ENCODE measurements around the gene PCDHGB4. TPM values are rescaled to one million over a fixed set of nuclear protein-coding genes. Genes with fewer than 3 reads are reported as not detected.

PCDHGB4 gene
- total and polyA plus RNA-seq, 9 of the 15 experiments (the other 6 are each of a cell fraction or from before 2014, with no cell fraction given) = 0.01 to 0.14 (median 0.03) TPM; not detected in 5

DNA sequence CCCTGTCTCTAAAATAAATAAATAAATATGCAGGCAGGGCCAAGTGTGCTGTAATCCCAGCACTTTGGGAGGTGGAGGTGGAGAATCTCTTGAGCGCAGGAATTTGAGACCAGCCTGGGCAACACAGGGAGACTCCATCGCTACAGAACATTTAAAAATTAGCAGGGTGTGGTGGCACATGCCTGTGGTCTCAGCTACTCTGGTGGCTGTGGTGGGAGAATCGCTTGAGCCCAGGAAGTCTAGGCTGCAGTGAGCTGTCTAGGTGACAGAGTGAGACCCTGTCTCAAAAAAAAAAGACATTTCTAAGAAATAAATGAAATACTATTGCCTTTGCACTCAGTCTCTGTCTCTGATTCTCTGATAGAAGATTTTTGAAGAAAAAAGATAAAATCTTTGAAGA, 24.1 kb downstream of the PCDHGB4 start:
- Histone ChIP-seq H3K27ac (ENCODE audit: extremely low read depth, low read depth, low read length) (no peak overlapping the region), H3K79me2 (ENCODE audit: control insufficient read depth, insufficient read depth, low read length) (no peaks in the 10 kb centered on the region), H4K20me1 (replicated peaks; ENCODE audit: control insufficient read depth, insufficient read depth, low read length) (no peaks in the 10 kb centered on the region), H3K9me3 (replicated peaks; ENCODE audit: control insufficient read depth, insufficient read depth, low read depth, low read length) (no peaks in the 10 kb centered on the region; the same call in 1 of the 2 replicates), H3K27me3 (ENCODE audit: control insufficient read depth in 2 of 2, insufficient read depth in 2 of 2, low read length in 2 of 2) (peaks cover 7 to 33% of the 10 kb centered on the region in 2 experiments; a peak in 4 of 5 replicates), H3K9me1 (ENCODE audit: control insufficient read depth, insufficient read depth, low read length) (no peaks in the 10 kb centered on the region), H3K9ac (ENCODE audit: insufficient read depth in 1 of 2, low read depth in 2 of 2, low read length in 2 of 2) (no peak overlapping the region), H3K36me3 (ENCODE audit: control insufficient read depth, insufficient read depth, low read length) (no peaks in the 10 kb centered on the region), H3K4me2 (ENCODE audit: insufficient read depth, low read length) (no peak overlapping the region), H3K4me1 (replicated peaks in 1 of 2; ENCODE audit: control insufficient read depth in 2 of 2, insufficient read depth in 2 of 2, low read length in 2 of 2) (peaks cover 0 to 25% of the 10 kb centered on the region in 2 experiments; a peak in 2 of 5 replicates), H3K4me3 (no peak overlapping the region), H2AFZ (ENCODE audit: low read depth, low read length) (no peak overlapping the region)
- no peak for DNase-seq (ENCODE audit: extremely low read depth in 1 of 4, low spot score in 3 of 4)
- in situ Hi-C loops (cut with MboI) = no loop called here
- FAIRE-seq = no peak
- ChIA-PET POLR2A (no interaction called here), CTCF (ENCODE audit: low intra/inter-chr PET ratio) (interaction anchor here (1.4 kb wide), 1 partner anchor 113 kb away, joined by 3 read pairs; no protein-coding TSS in a partner anchor)
- ATAC-seq = no peak
- intact Hi-C loops (cut with micrococcal nuclease) = loop anchor here (5.0 kb wide), 1 partner anchor 111 kb away; no protein-coding TSS in a partner anchor
- BruUV-seq (replicated peaks) = no TSS peak
- no peak for TF ChIP-seq KDM2B (CRISPR knock-in tag; IDR thresholded peaks at IDR 0.05)
- TF ChIP-seq, protein P1, sequence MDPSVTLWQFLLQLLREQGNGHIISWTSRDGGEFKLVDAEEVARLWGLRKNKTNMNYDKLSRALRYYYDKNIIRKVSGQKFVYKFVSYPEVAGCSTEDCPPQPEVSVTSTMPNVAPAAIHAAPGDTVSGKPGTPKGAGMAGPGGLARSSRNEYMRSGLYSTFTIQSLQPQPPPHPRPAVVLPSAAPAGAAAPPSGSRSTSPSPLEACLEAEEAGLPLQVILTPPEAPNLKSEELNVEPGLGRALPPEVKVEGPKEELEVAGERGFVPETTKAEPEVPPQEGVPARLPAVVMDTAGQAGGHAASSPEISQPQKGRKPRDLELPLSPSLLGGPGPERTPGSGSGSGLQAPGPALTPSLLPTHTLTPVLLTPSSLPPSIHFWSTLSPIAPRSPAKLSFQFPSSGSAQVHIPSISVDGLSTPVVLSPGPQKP (CRISPR knock-in tag; IDR thresholded peaks at IDR 0.05) = no peak
- TF ChIP-seq HNRNPLL (IDR thresholded peaks at IDR 0.05; ENCODE audit: low read depth, low read length, poor library complexity, severe bottlenecking) = no peak
- no peak for TF ChIP-seq BRD4 (IDR thresholded peaks at IDR 0.05)
- no peak for TF ChIP-seq ZNF224 (CRISPR knock-in tag; IDR thresholded peaks at IDR 0.05)
- TF ChIP-seq, protein P2, sequence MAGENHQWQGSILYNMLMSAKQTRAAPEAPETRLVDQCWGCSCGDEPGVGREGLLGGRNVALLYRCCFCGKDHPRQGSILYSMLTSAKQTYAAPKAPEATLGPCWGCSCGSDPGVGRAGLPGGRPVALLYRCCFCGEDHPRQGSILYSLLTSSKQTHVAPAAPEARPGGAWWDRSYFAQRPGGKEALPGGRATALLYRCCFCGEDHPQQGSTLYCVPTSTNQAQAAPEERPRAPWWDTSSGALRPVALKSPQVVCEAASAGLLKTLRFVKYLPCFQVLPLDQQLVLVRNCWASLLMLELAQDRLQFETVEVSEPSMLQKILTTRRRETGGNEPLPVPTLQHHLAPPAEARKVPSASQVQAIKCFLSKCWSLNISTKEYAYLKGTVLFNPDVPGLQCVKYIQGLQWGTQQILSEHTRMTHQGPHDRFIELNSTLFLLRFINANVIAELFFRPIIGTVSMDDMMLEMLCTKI (IDR thresholded peaks at IDR 0.05; ENCODE audit: partially characterized antibody) = no peak
- TF ChIP-seq ZFX (CRISPR knock-in tag; IDR thresholded peaks at IDR 0.05) = no peak
- TF ChIP-seq SMARCB1 (IDR thresholded peaks at IDR 0.05; ENCODE audit: insufficient read length, low read depth) = no peak
- no peak for TF ChIP-seq TRIM28 (IDR thresholded peaks at IDR 0.05)
- 0% methylated on average over 3 of the region's 3 CpGs for WGBS (ENCODE audit: insufficient coverage, low coverage, missing lambda C conversion rate)
